ENCODE results near the gene ZFP62. TPM values are rescaled to one million over a fixed set of nuclear protein-coding genes. Genes with fewer than 3 reads are reported as not detected.

The ZFP62 gene
- total and polyA plus RNA-seq, 2 of the 4 experiments (the other 2 are of a cell fraction) = 8.2 to 20.3 TPM

DNA sequence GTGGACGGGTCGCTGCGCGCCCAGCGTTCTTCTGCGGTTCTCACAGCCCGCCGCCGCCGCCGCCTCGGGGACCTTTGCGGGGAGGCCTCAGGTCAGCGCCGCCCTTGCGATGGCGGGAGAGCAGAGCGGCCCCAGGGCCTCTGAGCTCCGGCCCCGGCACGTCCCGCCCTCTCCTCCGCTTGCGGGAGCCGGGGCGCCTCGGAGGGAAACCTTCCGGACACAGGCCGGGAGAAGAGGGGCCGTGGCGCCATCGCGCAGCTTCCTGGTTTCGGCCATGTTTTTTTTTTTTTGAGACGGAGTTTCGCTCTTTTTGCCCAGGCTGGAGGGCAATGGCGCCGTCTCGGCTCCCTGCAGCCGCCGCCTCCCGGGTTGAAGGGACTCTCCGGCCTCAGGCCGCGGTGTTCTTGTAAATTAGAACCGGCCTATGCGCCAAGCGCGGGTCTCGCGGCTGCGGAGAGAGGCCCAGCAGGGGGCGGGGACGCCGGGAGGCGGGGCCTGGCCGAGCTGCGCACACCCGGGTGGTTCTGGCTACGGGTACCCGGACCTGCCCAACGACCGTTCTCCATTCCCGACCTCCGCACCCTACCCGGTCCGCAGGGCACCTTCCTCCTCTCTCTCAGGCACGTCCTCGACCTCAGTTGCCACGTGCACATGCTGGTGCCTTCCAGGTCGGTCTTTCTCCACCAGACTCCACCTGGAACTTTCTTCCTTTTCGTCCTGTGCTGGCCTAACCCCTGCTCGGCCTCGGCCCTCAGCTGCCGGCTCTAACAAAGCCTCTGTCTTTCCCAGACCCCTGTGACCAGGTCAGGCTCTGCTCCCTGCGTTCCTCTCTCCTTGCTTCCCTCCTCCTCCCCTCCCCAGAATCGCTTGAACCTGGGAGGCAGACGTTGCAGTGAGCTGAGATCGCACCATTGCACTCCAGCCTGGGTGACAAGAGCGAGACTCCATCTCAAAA is 29.7 kb downstream of the ZFP62 start:
- ChIA-PET CTCF (interaction anchor here (0.6 to 1.2 kb wide), 3 partner anchors 10 to 37 kb away, joined by 3 to 4 read pairs (median 4); no protein-coding TSS in a partner anchor), POLR2A (ENCODE audit: unreplicated experiment) (interaction anchor here (0.6 to 1.0 kb wide), 3 partner anchors 21 to 52 kb away, joined by 3 read pairs; partner anchors contain the start of gene MGAT1)
- Histone ChIP-seq H4K91ac (ENCODE audit: insufficient read depth, low read depth, low read length) (peak overlapping the region; percentile 87), H2BK20ac (ENCODE audit: low read depth, low read length) (peak overlapping the region; percentile 65; the same call in 1 of the 2 replicates), H3K27me3 (ENCODE audit: control insufficient read depth, insufficient read depth, low read length) (no peaks in the 10 kb centered on the region), H3K27ac (ENCODE audit: insufficient read depth, low read length) (peak overlapping the region; percentile 89), H2AFZ (replicated peaks; ENCODE audit: low read length, poor library complexity) (peak overlapping the region; percentile 100), H3K23ac (ENCODE audit: low read depth, low read length) (peak overlapping the region; percentile 97), H4K20me1 (ENCODE audit: insufficient read depth, low read length) (no peaks in the 10 kb centered on the region), H2BK120ac (ENCODE audit: low read depth, low read length) (peak overlapping the region; percentile 65), H4K5ac (ENCODE audit: low read depth, low read length) (peak overlapping the region; percentile 98), H3K9ac (ENCODE audit: low read depth, low read length) (peak overlapping the region; percentile 92), H3K4me1 (ENCODE audit: control insufficient read depth, insufficient read depth, low read length) (peaks cover 9% of the 10 kb centered on the region), H3K14ac (replicated peaks; ENCODE audit: low read depth, low read length) (peak overlapping the region; percentile 99), H4K8ac (ENCODE audit: low read depth in 2 of 2, low read length in 2 of 2) (peak overlapping the region; percentile 79 to 95), H2BK15ac (ENCODE audit: low read depth, low read length) (peak overlapping the region; percentile 35; the same call in 1 of the 3 replicates), H3K18ac (ENCODE audit: low read depth, low read length) (peak overlapping the region; percentile 93), H3K4me3 (ENCODE audit: insufficient read depth, low read depth, low read length) (peak overlapping the region; percentile 90), H3K9me3 (ENCODE audit: control insufficient read depth, insufficient read depth, low read length) (no peaks in the 10 kb centered on the region), H2AK9ac (replicated peaks; ENCODE audit: low read depth, low read length, poor library complexity) (peak overlapping the region; percentile 94), H2BK5ac (ENCODE audit: low read depth, low read length, poor library complexity, severe bottlenecking) (peak overlapping the region; percentile 84), H2AK5ac (ENCODE audit: low read depth, low read length) (peak overlapping the region; percentile 86; the same call in 1 of the 2 replicates), H3K36me3 (ENCODE audit: control insufficient read depth, insufficient read depth, low read length) (peaks cover 16% of the 10 kb centered on the region), H3K79me1 (ENCODE audit: low read depth in 1 of 2, low read length in 2 of 2) (peaks cover 18 to 28% of the 10 kb centered on the region in 2 experiments), H3K56ac (ENCODE audit: extremely low read depth, insufficient read depth, low read length) (peak overlapping the region; percentile 91), H3K9me1 (ENCODE audit: insufficient read depth, low read length) (peaks cover 8% of the 10 kb centered on the region; the same call in 1 of the 2 replicates), H3K4ac (ENCODE audit: low read depth, low read length) (peak overlapping the region; percentile 98), H3K4me2 (ENCODE audit: low read depth, low read length) (peak overlapping the region; percentile 93)
- TF ChIP-seq MAZ (IDR thresholded peaks at IDR 0.05; ENCODE audit: borderline replicate concordance, low read depth, low read length) (peak; percentile 42; the same call in 1 of the 2 replicates), POLR2A (IDR thresholded peaks at IDR 0.05; ENCODE audit: low read depth, low read length) (no peak)
- dilution Hi-C loops (cut with HindIII; ENCODE audit: low sequenced_read_pairs, unreplicated experiment) = no loop called here
- WGBS, 2 experiments (ENCODE audit: extremely low coverage in 2 of 2, insufficient read length in 1 of 2) = 5% methylated on average over 40 of the region's 80 CpGs; no CpG with 5 or more reads in 1 of the 2 experiments
- intact Hi-C loops (cut with micrococcal nuclease) = loop anchor here (1.0 kb wide), 1 partner anchor 21 kb away; no protein-coding TSS in a partner anchor
- ATAC-seq (ENCODE audit: low read depth) (peak; percentile 98), DNase-seq (peak; percentile 60)
- BruUV-seq (replicated peaks) = TSS peak; percentile 62
- in situ Hi-C loops (cut with MboI; ENCODE audit: low sequenced_read_pairs) = no loop called here

All from IMR-90 (cell line).